Measurements from ENCODE around the gene CCT5. TPM values are rescaled to one million over a fixed set of nuclear protein-coding genes. Genes with fewer than 3 reads are reported as not detected.

CCT5 gene
- total RNA-seq, 1 experiment from 2014 or later, result 532 TPM

DNA sequence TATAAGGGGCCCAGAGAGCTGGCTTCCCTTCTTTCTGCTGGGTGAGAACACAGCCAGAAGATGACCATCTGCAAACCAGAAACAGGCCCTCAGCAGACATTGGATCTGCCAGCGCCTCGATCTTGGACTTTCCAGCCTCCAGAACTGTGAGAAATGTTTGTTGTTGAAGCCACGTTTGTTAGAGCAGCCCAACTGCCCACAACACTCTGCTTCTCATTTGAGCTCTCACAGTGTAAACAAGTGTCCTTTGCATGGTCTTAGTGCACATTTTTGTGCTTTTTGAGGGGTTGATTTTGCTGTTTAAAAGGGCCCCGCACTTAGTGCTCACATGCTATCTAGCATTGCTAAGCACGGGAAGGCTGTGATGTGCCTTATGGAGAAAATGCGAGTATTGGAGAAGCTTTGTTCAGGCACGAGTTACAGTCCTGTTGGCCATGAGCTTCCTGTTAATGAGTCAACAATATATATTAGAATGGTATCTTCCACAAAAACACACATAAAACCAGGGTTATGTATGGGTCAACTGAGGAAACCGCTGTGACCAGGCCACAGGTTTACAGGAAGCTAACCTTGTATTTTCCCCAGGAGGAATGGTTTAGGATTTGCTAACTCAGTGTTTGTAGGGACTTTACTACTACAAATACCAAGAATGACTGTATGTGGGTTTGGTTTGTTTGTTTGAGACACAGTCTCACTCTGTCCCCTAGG, 45.7 kb downstream of the CCT5 start:
- peaks cover 4% of the 10 kb centered on the region in 2 experiments; a peak in 4 of 5 replicates for H3K9me3 Mint-ChIP-seq
- TF ChIP-seq, protein P1, sequence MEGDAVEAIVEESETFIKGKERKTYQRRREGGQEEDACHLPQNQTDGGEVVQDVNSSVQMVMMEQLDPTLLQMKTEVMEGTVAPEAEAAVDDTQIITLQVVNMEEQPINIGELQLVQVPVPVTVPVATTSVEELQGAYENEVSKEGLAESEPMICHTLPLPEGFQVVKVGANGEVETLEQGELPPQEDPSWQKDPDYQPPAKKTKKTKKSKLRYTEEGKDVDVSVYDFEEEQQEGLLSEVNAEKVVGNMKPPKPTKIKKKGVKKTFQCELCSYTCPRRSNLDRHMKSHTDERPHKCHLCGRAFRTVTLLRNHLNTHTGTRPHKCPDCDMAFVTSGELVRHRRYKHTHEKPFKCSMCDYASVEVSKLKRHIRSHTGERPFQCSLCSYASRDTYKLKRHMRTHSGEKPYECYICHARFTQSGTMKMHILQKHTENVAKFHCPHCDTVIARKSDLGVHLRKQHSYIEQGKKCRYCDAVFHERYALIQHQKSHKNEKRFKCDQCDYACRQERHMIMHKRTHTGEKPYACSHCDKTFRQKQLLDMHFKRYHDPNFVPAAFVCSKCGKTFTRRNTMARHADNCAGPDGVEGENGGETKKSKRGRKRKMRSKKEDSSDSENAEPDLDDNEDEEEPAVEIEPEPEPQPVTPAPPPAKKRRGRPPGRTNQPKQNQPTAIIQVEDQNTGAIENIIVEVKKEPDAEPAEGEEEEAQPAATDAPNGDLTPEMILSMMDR (conservative IDR thresholded peaks at IDR 0.05), result no peak
- Histone ChIP-seq H3K56ac (ENCODE audit: insufficient read length, low read depth, low read length) (no peak overlapping the region), H3K4me1 (ENCODE audit: insufficient read depth, low read length) (no peaks in the 10 kb centered on the region), H2AFZ (ENCODE audit: low read length) (no peak overlapping the region), H2BK5ac (ENCODE audit: insufficient read length, low read length) (no peak overlapping the region), H3K23me2 (ENCODE audit: insufficient read length, low read depth, low read length, poor library complexity, severe bottlenecking) (no peaks in the 10 kb centered on the region), H2BK12ac (ENCODE audit: insufficient read length, low read depth, low read length) (no peak overlapping the region), H3K18ac (ENCODE audit: insufficient read length, low read depth, low read length) (no peak overlapping the region), H3K4me2 (ENCODE audit: insufficient read depth, insufficient read length, low read length) (no peak overlapping the region), H2BK120ac (ENCODE audit: low read depth, low read length, poor library complexity, severe bottlenecking) (no peak overlapping the region), H2BK15ac (ENCODE audit: low read depth, low read length) (no peak overlapping the region), H3K79me2 (ENCODE audit: insufficient read depth, low read length) (peaks cover 2% of the 10 kb centered on the region), H3K14ac (ENCODE audit: insufficient read depth, low read length) (no peak overlapping the region), H3K9ac (ENCODE audit: extremely low read depth, insufficient read length, low read length) (no peak overlapping the region), H3T11ph (ENCODE audit: low read length) (no peak overlapping the region), H4K8ac (replicated peaks; ENCODE audit: insufficient read length, low read depth, low read length) (no peak overlapping the region), H2AK5ac (ENCODE audit: insufficient read length, low read length) (no peak overlapping the region), H4K91ac (ENCODE audit: insufficient read length, low read depth, low read length) (no peak overlapping the region), H3K23ac (ENCODE audit: insufficient read length, low read depth, low read length) (no peak overlapping the region), H3K9me3 (ENCODE audit: control insufficient read depth, low read depth, low read length) (no peaks in the 10 kb centered on the region), H3K27me3 (ENCODE audit: insufficient read depth, low read length) (no peaks in the 10 kb centered on the region), H2BK20ac (ENCODE audit: low read depth, low read length, poor library complexity, severe bottlenecking) (no peak overlapping the region), H3K79me1 (ENCODE audit: insufficient read depth, low read depth, low read length, poor library complexity, severe bottlenecking) (no peaks in the 10 kb centered on the region), H3K27ac (ENCODE audit: insufficient read length, low read depth, low read length) (no peak overlapping the region), H4K5ac (ENCODE audit: insufficient read length, low read depth, low read length) (no peak overlapping the region), H3K4ac (ENCODE audit: low read depth, low read length) (no peak overlapping the region), H4K20me1 (ENCODE audit: control insufficient read depth, insufficient read depth, insufficient read length) (no peaks in the 10 kb centered on the region)
- WGBS (ENCODE audit: extremely low coverage, insufficient read length, low lambda C conversion rate), result no CpG with 5 or more reads among the region's 8 CpGs
- H3K4me1 Mint-ChIP-seq, result peaks cover 9 to 10% of the 10 kb centered on the region in 2 experiments
- peaks cover 7 to 20% (median 13%) of the 10 kb centered on the region in 3 experiments for H3K36me3 Mint-ChIP-seq (ENCODE audit: insufficient read depth in 1 of 3, low read depth in 3 of 3)
- DNase-seq, result no peak
- H3K27me3 Mint-ChIP-seq (ENCODE audit: low read depth), result no peaks in the 10 kb centered on the region
- no peak overlapping the region for H3K4me3 Mint-ChIP-seq
- H3K27ac Mint-ChIP-seq, result no peak overlapping the region

Measured in H9 (cell line).